Suprapubic skin (tissue), 4 donors: ENCODE data around the gene LIPA.

Source experiments
- CTCF ChIP-seq, 2 donors: fragments of 200-600 bp in 1 of 2; fragments of 450-650 bp in 1 of 2; sonication (generic) in 1 of 2; IDR thresholded peaks; one replicate each; pipeline ENCODE4 v1.5.1; 2016 to 2019; ENCODE audit warnings: antibody characterized with exemption in 2 of 2, mild to moderate bottlenecking in 1 of 2, moderate library complexity in 1 of 2
- EP300 ChIP-seq: sonication (generic); formaldehyde crosslinking; IDR thresholded peaks from one replicate; pipeline ENCODE4 v1.6.1; 2017; ENCODE audit warnings: antibody characterized with exemption
- POLR2A ChIP-seq, 2 donors: fragments of 450-650 bp; IDR thresholded peaks; one replicate each; pipeline ENCODE4 v1.6.1; 2017; ENCODE audit warnings: antibody characterized with exemption in 2 of 2, mild to moderate bottlenecking in 2 of 2, moderate library complexity in 2 of 2
- POLR2AphosphoS5 ChIP-seq, 3 donors: sonication (generic); formaldehyde crosslinking; IDR thresholded peaks; one replicate each; pipeline ENCODE4 v1.6.1; 2017; ENCODE audit warnings: antibody characterized with exemption in 3 of 3

- TF ChIP-seq POLR2A (IDR thresholded peaks at IDR 0.05) (no peak), EP300 (no peak), CTCF (IDR thresholded peaks at IDR 0.05) (no peak), POLR2AphosphoS5 (IDR thresholded peaks at IDR 0.05) (no peak)
These were observed 86.7 kb downstream of the LIPA start for GRCh38 chr10:89164920-89165319.
